K562 (cell line): ENCODE results near the gene CCDC34. TPM values are rescaled to one million over a fixed set of nuclear protein-coding genes. Genes with fewer than 3 reads are reported as not detected.

Source experiments
- ATAC-seq: fragments of 200-7000 bp; cut with Tn5 transposase; 3 replicates; pipeline ENCODE4 v1.9.1; 2020; ENCODE audit warnings: moderate library complexity
- BruUV-seq: library from RNA; stranded (reverse); fragments of 400-500 nt; replicated peaks from 2 replicates; lab custom pipeline; 2021; lab: Mats Ljungman, UMichigan
- CTCF ChIA-PET: fragments of 300-600 bp; formaldehyde crosslinking; extraction: SDS; loops from one replicate; lab custom pipeline; 2021; ENCODE audit warnings: low intra/inter-chr PET ratio; lab: Yijun Ruan, JAX
- POLR2A ChIA-PET: fragments of 300-600, 350-650 bp; sonication (Branson Sonifier 250); formaldehyde crosslinking; extraction: SDS; loops from one replicate; lab custom pipeline; 2021; ENCODE audit warnings: antibody characterized with exemption, inconsistent platforms; lab: Yijun Ruan, JAX
- DNase-seq, 4 experiments: peaks; one replicate each; pipeline versions ENCODE4 v3.0.0 to v3.0.0-alpha.2; 2011 to 2018; ENCODE audit warnings: low spot score in 3 of 4, mixed read lengths in 3 of 4; ENCODE audit errors: extremely low read depth in 1 of 4
- FAIRE-seq: peaks from 2 replicates; lab custom pipeline; 2011; peaks lifted over from hg19 to GRCh38; lab: Jason Lieb, UNC
- H2AFZ ChIP-seq: 2 replicates; pipeline ENCODE4 v1.6.0; 2011; ENCODE audit warnings: low read depth, low read length, control low read depth, inconsistent platforms
- H3K27ac ChIP-seq: fragments of 200-600 bp; 3 replicates; pipeline ENCODE4 v1.8.0; 2011; ENCODE audit warnings: low read depth, mild to moderate bottlenecking, control low read depth, inconsistent platforms, low read length, moderate library complexity, mixed read lengths; ENCODE audit errors: extremely low read depth
- H3K27me3 ChIP-seq, 2 experiments: fragments of 300-600 bp in 1 of 2; 2 replicates in 1 of 2; 3 replicates in 1 of 2; pipeline versions ENCODE4 v1.6.0 to v1.8.0; 2011; ENCODE audit warnings: inconsistent platforms in 2 of 2, low read length in 2 of 2, mild to moderate bottlenecking in 1 of 2, mixed read lengths in 1 of 2, moderate library complexity in 1 of 2; ENCODE audit not compliant: control insufficient read depth in 2 of 2, insufficient read depth in 2 of 2
- H3K36me3 ChIP-seq: fragments of 300-600 bp; 3 replicates; pipeline ENCODE4 v1.8.0; 2011; ENCODE audit warnings: mild to moderate bottlenecking, low read length, inconsistent platforms; ENCODE audit not compliant: control insufficient read depth, insufficient read depth
- H3K4me1 ChIP-seq, 2 experiments: fragments of 200-600 bp in 1 of 2; replicated peaks in 1 of 2; 2 replicates in 1 of 2; 3 replicates in 1 of 2; pipeline versions ENCODE4 v1.5.1 to v1.8.0; 2011; ENCODE audit warnings: inconsistent platforms in 2 of 2, low read length in 2 of 2, mild to moderate bottlenecking in 1 of 2, mixed read lengths in 1 of 2, moderate library complexity in 1 of 2; ENCODE audit not compliant: control insufficient read depth in 2 of 2, insufficient read depth in 2 of 2
- H3K4me2 ChIP-seq: 2 replicates; pipeline ENCODE4 v1.6.1; 2011; ENCODE audit warnings: low read length, control low read depth, inconsistent platforms, mixed read lengths; ENCODE audit not compliant: insufficient read depth
- H3K4me3 ChIP-seq: fragments of 200-600 bp; sonication (generic), shearing (Covaris generic); 2 replicates; pipeline ENCODE4 v1.5.1; 2016; ENCODE audit warnings: control low read depth, inconsistent platforms
- H3K79me2 ChIP-seq: fragments of 200-600 bp; 3 replicates; pipeline ENCODE4 v1.8.0; 2011; ENCODE audit warnings: low read length, inconsistent platforms; ENCODE audit not compliant: control insufficient read depth, insufficient read depth
- H3K9ac ChIP-seq, 2 experiments: 2 replicates each; pipeline versions ENCODE4 v1.6.0 to v1.6.1; 2011; ENCODE audit warnings: low read depth in 2 of 2, low read length in 2 of 2, control low read depth in 1 of 2, inconsistent platforms in 1 of 2, mild to moderate bottlenecking in 1 of 2, mixed read lengths in 1 of 2; ENCODE audit not compliant: insufficient read depth in 1 of 2
- H3K9me1 ChIP-seq: one replicate; pipeline ENCODE4 v1.6.0; 2011; ENCODE audit warnings: inconsistent platforms, mild to moderate bottlenecking, low read length, moderate library complexity; ENCODE audit not compliant: control insufficient read depth, insufficient read depth
- H3K9me3 ChIP-seq: replicated peaks from 2 replicates; pipeline ENCODE4 v1.5.1; 2011; ENCODE audit warnings: low read depth, low read length, inconsistent platforms; ENCODE audit not compliant: control insufficient read depth, insufficient read depth
- H4K20me1 ChIP-seq: replicated peaks from 2 replicates; pipeline ENCODE4 v1.6.1; 2011; ENCODE audit warnings: low read length, inconsistent platforms, mixed read lengths; ENCODE audit not compliant: control insufficient read depth, insufficient read depth
- FUS ChIP-seq: fragments of 200-400 bp; formaldehyde crosslinking; optimal IDR thresholded peaks from 2 replicates; pipeline ENCODE3; 2017; ENCODE audit warnings: low read depth, low read length
- GTF2B ChIP-seq: IDR thresholded peaks from 2 replicates; pipeline ENCODE4 v1.6.1; 2011; ENCODE audit not compliant: insufficient read length; ENCODE audit errors: extremely low read depth
- GTF3C2 ChIP-seq: IDR thresholded peaks from 3 replicates; pipeline ENCODE4 v1.6.1; 2011; ENCODE audit warnings: borderline replicate concordance, mild to moderate bottlenecking, moderate library complexity; ENCODE audit not compliant: insufficient read length; ENCODE audit errors: extremely low read depth
- SAP30 ChIP-seq: fragments of 200-600 bp; sonication (generic); IDR thresholded peaks from 2 replicates; pipeline ENCODE4 v1.6.1; 2012; ENCODE audit warnings: borderline replicate concordance, low read depth, mild to moderate bottlenecking, moderate library complexity, low read length, control low read depth, inconsistent platforms; ENCODE audit not compliant: insufficient read depth, poor library complexity, severe bottlenecking
- SREBF2 ChIP-seq: sonication (generic); formaldehyde crosslinking; IDR thresholded peaks from 2 replicates; pipeline ENCODE4 v1.4.0; 2020; ENCODE audit warnings: mild to moderate bottlenecking, missing genetic modification reagents
- TAF15 ChIP-seq: fragments of 200-400 bp; formaldehyde crosslinking; IDR thresholded peaks from 2 replicates; pipeline ENCODE4 v1.6.1; 2017; ENCODE audit warnings: mild to moderate bottlenecking, low read depth, low read length, moderate library complexity
- ZNF354B ChIP-seq: fragments of 250-450 bp; sonication (Bioruptor Pico); IDR thresholded peaks from 2 replicates; pipeline ENCODE4 v1.4.0; 2020
- ZNF561 ChIP-seq: fragments of 450-650 bp; formaldehyde crosslinking; conservative IDR thresholded peaks from 2 replicates; pipeline ENCODE4 v1.4.0; 2020; ENCODE audit warnings: mild to moderate bottlenecking, moderate library complexity
- ZNF780A ChIP-seq: fragments of 250-450 bp; sonication (Bioruptor Pico); IDR thresholded peaks from 2 replicates; pipeline ENCODE4 v1.5.0; 2021; ENCODE audit warnings: mild to moderate bottlenecking
- WGBS: fragments of 100-300 bp; shearing (Covaris generic); methylation state at CpG from one replicate; pipeline ENCODE4 v1.1.6; 2016; ENCODE audit warnings: low coverage, mixed read lengths; ENCODE audit not compliant: insufficient coverage; ENCODE audit errors: missing lambda C conversion rate; 5-methylcytosine and 5-hydroxymethylcytosine counted together
- in situ Hi-C: fragments of 300-500 bp; cut with MboI; formaldehyde crosslinking; loops from 4 replicates; pipeline ENCODE4 v1.15.0; 2018; ENCODE audit warnings: inconsistent platforms, mixed read lengths
- intact Hi-C: fragments of 100-400 bp; cut with micrococcal nuclease; formaldehyde crosslinking; loops from 2 replicates; pipeline ENCODE4 v1.14.2; 2022
- polyA plus RNA-seq, 8 experiments: library from polyadenylated mRNA; depleted of rRNA in 4 of 8; stranded (reverse) in 5 of 8; unstranded in 3 of 8; fragments of >200 nt; fragmentation: Nextera tagmentation in 2 of 8; fragmentation: Illumina TruSeq in 1 of 8; extraction: Ambion mirVana in 2 of 8; extraction: Trizol in 1 of 8; gene quantifications; 2 replicates each; pipeline versions ENCODE4 v1.2.1 to v1.2.3, GENCODE V29; 2011 to 2014; ENCODE audit warnings: inconsistent platforms in 1 of 8, missing spikeins in 1 of 8
- total RNA-seq, 7 experiments: library from RNA; depleted of rRNA in 6 of 7; stranded (reverse); fragments of >200 nt in 6 of 7; fragmentation: Illumina TruSeq in 2 of 7; extraction: Trizol in 2 of 7; gene quantifications; 2 replicates each; pipeline versions ENCODE4 v1.2.1 to v1.2.3, GENCODE V29; 2011 to 2021; ENCODE audit warnings: low replicate concordance in 1 of 7
- TF ChIP-seq, protein P1 (sequence below): fragments of 250-450 bp; sonication (Bioruptor Pico); IDR thresholded peaks from 2 replicates; pipeline ENCODE4 v1.8.0; 2022; ENCODE audit warnings: inconsistent platforms
- TF ChIP-seq, protein P2 (sequence below), 2 experiments: fragments of 450-650 bp in 1 of 2; sonication (generic) in 1 of 2; formaldehyde crosslinking in 1 of 2; IDR thresholded peaks in 1 of 2; conservative IDR thresholded peaks in 1 of 2; 2 replicates each; pipeline versions ENCODE4 v1.6.1 to v1.8.1; 2016 to 2023; ENCODE audit warnings: mild to moderate bottlenecking in 2 of 2, moderate library complexity in 2 of 2, inconsistent platforms in 1 of 2, missing genetic modification reagents in 1 of 2

CCDC34 gene
- total and polyA plus RNA-seq, 9 of the 15 experiments (the other 6 are each of a cell fraction or from before 2014, with no cell fraction given), result 6.2 to 42.0 (median 15.7) TPM

DNA sequence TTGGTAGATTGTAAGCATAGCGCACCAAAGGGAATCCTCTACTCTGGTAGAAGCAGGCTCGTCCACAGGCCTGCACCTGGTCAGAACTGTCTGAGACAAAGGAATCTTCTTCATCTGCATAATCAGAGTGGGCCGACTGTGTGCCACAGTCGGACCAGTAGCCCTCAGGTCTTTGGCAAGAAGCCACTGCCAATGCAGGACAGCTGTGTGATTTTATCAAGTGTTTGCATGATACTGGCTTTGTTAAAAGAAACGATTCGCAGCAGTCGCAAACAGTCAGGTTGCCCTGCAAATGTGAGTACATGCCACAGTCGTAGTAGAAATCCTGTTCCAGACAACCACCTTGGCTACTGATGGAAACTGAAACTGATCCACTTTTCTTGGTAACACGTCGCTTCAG, 4.9 kb upstream of the CCDC34 start:
- intact Hi-C loops, result no loop called here
- Histone ChIP-seq H3K36me3 (no peaks in the 10 kb centered on the region; the same call in 2 of the 3 replicates), H3K4me3 (no peak overlapping the region), H2AFZ (no peak overlapping the region), H4K20me1 (no peaks in the 10 kb centered on the region), H3K4me2 (no peak overlapping the region), H3K27ac (no peak overlapping the region), H3K9me3 (no peaks in the 10 kb centered on the region), H3K27me3 (no peaks in the 10 kb centered on the region), H3K9ac (no peak overlapping the region), H3K9me1 (no peaks in the 10 kb centered on the region), H3K4me1 (peaks cover 20 to 34% of the 10 kb centered on the region in 2 experiments), H3K79me2 (no peaks in the 10 kb centered on the region; the same call in 2 of the 3 replicates)
- TF ChIP-seq GTF2B, result no peak
- no peak for TF ChIP-seq ZNF561 (CRISPR knock-in tag)
- no peak for TF ChIP-seq ZNF354B (CRISPR knock-in tag)
- TF ChIP-seq TAF15, result no peak
- TF ChIP-seq, protein P1, sequence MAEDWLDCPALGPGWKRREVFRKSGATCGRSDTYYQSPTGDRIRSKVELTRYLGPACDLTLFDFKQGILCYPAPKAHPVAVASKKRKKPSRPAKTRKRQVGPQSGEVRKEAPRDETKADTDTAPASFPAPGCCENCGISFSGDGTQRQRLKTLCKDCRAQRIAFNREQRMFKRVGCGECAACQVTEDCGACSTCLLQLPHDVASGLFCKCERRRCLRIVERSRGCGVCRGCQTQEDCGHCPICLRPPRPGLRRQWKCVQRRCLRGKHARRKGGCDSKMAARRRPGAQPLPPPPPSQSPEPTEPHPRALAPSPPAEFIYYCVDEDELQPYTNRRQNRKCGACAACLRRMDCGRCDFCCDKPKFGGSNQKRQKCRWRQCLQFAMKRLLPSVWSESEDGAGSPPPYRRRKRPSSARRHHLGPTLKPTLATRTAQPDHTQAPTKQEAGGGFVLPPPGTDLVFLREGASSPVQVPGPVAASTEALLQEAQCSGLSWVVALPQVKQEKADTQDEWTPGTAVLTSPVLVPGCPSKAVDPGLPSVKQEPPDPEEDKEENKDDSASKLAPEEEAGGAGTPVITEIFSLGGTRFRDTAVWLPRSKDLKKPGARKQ (CRISPR knock-in tag), result no peak
- no peak for TF ChIP-seq ZNF780A (CRISPR knock-in tag)
- no peak for TF ChIP-seq GTF3C2
- TF ChIP-seq SREBF2 (CRISPR knock-in tag), result no peak
- no peak for TF ChIP-seq FUS
- TF ChIP-seq, protein P2, sequence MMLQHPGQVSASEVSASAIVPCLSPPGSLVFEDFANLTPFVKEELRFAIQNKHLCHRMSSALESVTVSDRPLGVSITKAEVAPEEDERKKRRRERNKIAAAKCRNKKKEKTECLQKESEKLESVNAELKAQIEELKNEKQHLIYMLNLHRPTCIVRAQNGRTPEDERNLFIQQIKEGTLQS (IDR thresholded peaks at IDR 0.05), result no peak
- TF ChIP-seq, protein P2 (CRISPR knock-in tag; conservative IDR thresholded peaks at IDR 0.05), result no peak
- no peak for TF ChIP-seq SAP30
- in situ Hi-C loops, result no loop called here
- FAIRE-seq, result no peak
- no TSS peak for BruUV-seq
- WGBS, result 81% methylated on average over 10 of the region's 10 CpGs
- no peak for ATAC-seq
- DNase-seq, result no peak
- ChIA-PET CTCF (no interaction called here), POLR2A (interaction anchor here (0.6 kb wide), 1 partner anchor 92 kb away, joined by 3 read pairs; no protein-coding TSS in a partner anchor)
